Keratinocyte (primary cell): ENCODE data around the gene TANC2. TPM values are rescaled to one million over a fixed set of nuclear protein-coding genes. Genes with fewer than 3 reads are reported as not detected.

Experiments used
- DNase-seq: peaks from one replicate; pipeline ENCODE4 v3.0.0-alpha.2; 2011; ENCODE audit warnings: low read depth, missing footprints, low spot score
- FAIRE-seq: peaks from 2 replicates; lab custom pipeline; 2011; peaks lifted over from hg19 to GRCh38; lab: Jason Lieb, UNC
- H2AFZ ChIP-seq: 2 replicates; pipeline ENCODE4 v1.6.0; 2012; ENCODE audit warnings: low read length, control low read depth, inconsistent platforms; ENCODE audit not compliant: control insufficient read depth
- H3K27ac ChIP-seq: 2 replicates; pipeline ENCODE4 v1.5.1; 2011; ENCODE audit warnings: low read length; ENCODE audit not compliant: control insufficient read depth, insufficient read depth
- H3K27me3 ChIP-seq: 3 replicates; pipeline ENCODE4 v1.6.0; 2011; ENCODE audit warnings: low read length; ENCODE audit not compliant: control insufficient read depth, insufficient read depth; ENCODE audit errors: extremely low read depth
- H3K36me3 ChIP-seq, 2 experiments: 2 replicates in 1 of 2; 3 replicates in 1 of 2; pipeline ENCODE4 v1.5.1; 2011; ENCODE audit warnings: low read length in 2 of 2, mild to moderate bottlenecking in 1 of 2; ENCODE audit not compliant: control insufficient read depth in 2 of 2, insufficient read depth in 2 of 2; ENCODE audit errors: extremely low read depth in 1 of 2
- H3K4me1 ChIP-seq: 3 replicates; pipeline ENCODE4 v1.5.1; 2011; ENCODE audit warnings: low read length; ENCODE audit not compliant: control insufficient read depth, insufficient read depth; ENCODE audit errors: extremely low read depth
- H3K4me2 ChIP-seq: 3 replicates; pipeline ENCODE4 v1.6.0; 2011; ENCODE audit warnings: low read depth, low read length; ENCODE audit not compliant: control insufficient read depth, insufficient read depth; ENCODE audit errors: extremely low read depth
- H3K4me3 ChIP-seq, 3 experiments: fragments of 200-600 bp in 1 of 3; sonication (generic) in 1 of 3; 2 replicates in 2 of 3; 3 replicates in 1 of 3; pipeline ENCODE4 v1.5.1; 2011 to 2016; ENCODE audit warnings: low read length in 3 of 3, mild to moderate bottlenecking in 3 of 3, control low read depth in 2 of 3, inconsistent platforms in 1 of 3, low read depth in 1 of 3, mixed read lengths in 1 of 3, mixed run types in 1 of 3, moderate library complexity in 1 of 3; ENCODE audit not compliant: control insufficient read depth in 2 of 3, insufficient read depth in 2 of 3; ENCODE audit errors: extremely low read depth in 1 of 3
- H3K79me2 ChIP-seq: 2 replicates; pipeline ENCODE4 v1.6.0; 2012; ENCODE audit warnings: low read length; ENCODE audit not compliant: control insufficient read depth, insufficient read depth
- H3K9ac ChIP-seq: 3 replicates; pipeline ENCODE4 v1.6.0; 2011; ENCODE audit warnings: low read length; ENCODE audit not compliant: control insufficient read depth, insufficient read depth; ENCODE audit errors: extremely low read depth
- H3K9me1 ChIP-seq: 3 replicates; pipeline ENCODE4 v1.6.0; 2011; ENCODE audit warnings: low read length; ENCODE audit not compliant: control insufficient read depth, insufficient read depth; ENCODE audit errors: extremely low read depth
- H3K9me3 ChIP-seq: 2 replicates; pipeline ENCODE4 v1.5.1; 2012; ENCODE audit warnings: low read depth, low read length; ENCODE audit not compliant: control insufficient read depth
- H4K20me1 ChIP-seq: 3 replicates; pipeline ENCODE4 v1.6.0; 2011; ENCODE audit warnings: low read length; ENCODE audit not compliant: control insufficient read depth, insufficient read depth; ENCODE audit errors: extremely low read depth
- EZH2 ChIP-seq: IDR thresholded peaks from one replicate; pipeline ENCODE4 v1.6.1; 2012; ENCODE audit warnings: inconsistent platforms, mild to moderate bottlenecking, low read length, moderate library complexity
- dilution Hi-C: fragments of 300-500 bp; cut with MboI; formaldehyde crosslinking; loops from one replicate; pipeline ENCODE4 v1.7.0; 2020; ENCODE audit warnings: low sequenced_read_pairs; ENCODE audit not compliant: extremely low pct_ligation_motif_present
- polyA plus RNA-seq, 5 experiments: library from polyadenylated mRNA; depleted of rRNA in 3 of 5; stranded (reverse) in 3 of 5; stranded (forward) in 1 of 5; unstranded in 1 of 5; fragments of >200 nt; gene quantifications; 1 replicate in 1 of 5; 2 replicates in 3 of 5; 3 replicates in 1 of 5; pipeline versions ENCODE4 v1.2.1 to v1.2.3, GENCODE V29; 2011 to 2012; ENCODE audit warnings: missing spikeins in 2 of 5, low read depth in 1 of 5, low replicate concordance in 1 of 5
- TF ChIP-seq, protein P1 (sequence below), 3 experiments: IDR thresholded peaks in 1 of 3; conservative IDR thresholded peaks in 1 of 3; optimal IDR thresholded peaks in 1 of 3; 2 replicates in 2 of 3; 3 replicates in 1 of 3; pipeline versions ENCODE3 to v1.5.1; 2011; ENCODE audit warnings: low read length in 3 of 3, mild to moderate bottlenecking in 3 of 3, moderate library complexity in 2 of 3, control low read depth in 1 of 3, inconsistent platforms in 1 of 3; ENCODE audit not compliant: insufficient read depth in 2 of 3; ENCODE audit errors: extremely low read depth in 1 of 3

Gene TANC2
- polyA plus RNA-seq, 1 donor (not counting 4 experiments of a cell fraction or from before 2014, with no cell fraction given) = 22.4 TPM

DNA sequence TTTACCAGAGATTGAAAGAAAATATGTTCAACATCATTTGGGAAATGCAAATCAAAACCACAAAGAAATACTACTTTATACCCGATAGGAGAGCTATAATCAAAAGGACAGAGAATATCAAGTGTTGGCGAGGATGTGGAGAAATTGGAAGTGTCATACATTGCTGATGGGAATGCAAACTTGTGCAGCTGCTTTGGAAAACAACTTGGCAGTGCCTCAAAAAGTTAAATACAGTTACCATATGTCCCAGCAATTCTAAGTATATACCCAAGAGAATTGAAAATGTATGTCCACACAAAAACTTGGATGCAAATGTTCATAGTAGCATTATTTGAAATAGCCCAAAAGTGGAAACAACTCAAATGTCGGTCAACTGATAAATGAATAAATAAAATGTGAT lies 17.0 kb upstream of the TANC2 start:
- H4K20me1 ChIP-seq = no peaks in the 10 kb centered on the region
- dilution Hi-C loops = no loop called here
- FAIRE-seq = no peak
- no peak overlapping the region for H3K27ac ChIP-seq
- no peaks in the 10 kb centered on the region for H3K27me3 ChIP-seq
- no peaks in the 10 kb centered on the region for H3K9me3 ChIP-seq
- no peak for TF ChIP-seq EZH2
- TF ChIP-seq, protein P1, sequence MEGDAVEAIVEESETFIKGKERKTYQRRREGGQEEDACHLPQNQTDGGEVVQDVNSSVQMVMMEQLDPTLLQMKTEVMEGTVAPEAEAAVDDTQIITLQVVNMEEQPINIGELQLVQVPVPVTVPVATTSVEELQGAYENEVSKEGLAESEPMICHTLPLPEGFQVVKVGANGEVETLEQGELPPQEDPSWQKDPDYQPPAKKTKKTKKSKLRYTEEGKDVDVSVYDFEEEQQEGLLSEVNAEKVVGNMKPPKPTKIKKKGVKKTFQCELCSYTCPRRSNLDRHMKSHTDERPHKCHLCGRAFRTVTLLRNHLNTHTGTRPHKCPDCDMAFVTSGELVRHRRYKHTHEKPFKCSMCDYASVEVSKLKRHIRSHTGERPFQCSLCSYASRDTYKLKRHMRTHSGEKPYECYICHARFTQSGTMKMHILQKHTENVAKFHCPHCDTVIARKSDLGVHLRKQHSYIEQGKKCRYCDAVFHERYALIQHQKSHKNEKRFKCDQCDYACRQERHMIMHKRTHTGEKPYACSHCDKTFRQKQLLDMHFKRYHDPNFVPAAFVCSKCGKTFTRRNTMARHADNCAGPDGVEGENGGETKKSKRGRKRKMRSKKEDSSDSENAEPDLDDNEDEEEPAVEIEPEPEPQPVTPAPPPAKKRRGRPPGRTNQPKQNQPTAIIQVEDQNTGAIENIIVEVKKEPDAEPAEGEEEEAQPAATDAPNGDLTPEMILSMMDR (optimal IDR thresholded peaks at IDR 0.05 in 1 of 3, IDR thresholded peaks at IDR 0.05 in 1 of 3, conservative IDR thresholded peaks at IDR 0.05 in 1 of 3; ENCODE audit: extremely low read depth in 1 of 3, insufficient read depth in 2 of 3, low read length in 3 of 3) = no peak
- no peak overlapping the region for H3K4me3 ChIP-seq
- no peaks in the 10 kb centered on the region for H3K36me3 ChIP-seq
- H3K4me2 ChIP-seq = no peak overlapping the region
- no peaks in the 10 kb centered on the region for H3K79me2 ChIP-seq
- no peak overlapping the region for H2AFZ ChIP-seq
- DNase-seq = no peak
- peaks cover 3% of the 10 kb centered on the region for H3K4me1 ChIP-seq
- H3K9ac ChIP-seq = no peak overlapping the region
- H3K9me1 ChIP-seq = no peaks in the 10 kb centered on the region

DNA sequence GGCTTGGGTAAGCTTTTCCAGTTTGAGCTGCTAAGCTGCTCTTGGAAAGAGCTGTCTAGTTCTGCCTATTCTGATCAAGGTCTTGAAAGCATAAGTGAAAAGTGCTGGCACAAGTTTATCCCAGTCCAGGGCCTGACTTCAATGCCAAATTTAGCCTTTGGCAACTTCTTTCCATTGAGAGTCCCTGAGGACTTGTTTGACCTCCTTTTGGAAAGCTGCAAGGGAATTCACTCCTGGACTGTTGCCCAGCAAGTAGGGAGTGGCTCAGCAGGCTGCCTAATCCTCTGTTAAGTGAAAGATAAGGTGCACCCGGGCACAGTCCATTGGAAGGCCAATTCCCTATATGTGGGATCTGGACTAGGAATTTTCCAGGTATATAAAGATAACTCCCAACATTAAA lies 16.0 kb upstream of the TANC2 start:
- Histone ChIP-seq H3K36me3 (no peaks in the 10 kb centered on the region), H3K4me2 (no peak overlapping the region), H3K27me3 (no peaks in the 10 kb centered on the region), H2AFZ (no peak overlapping the region), H3K9ac (no peak overlapping the region), H3K27ac (no peak overlapping the region), H3K9me3 (no peaks in the 10 kb centered on the region), H3K4me3 (no peak overlapping the region), H3K4me1 (peaks cover 3% of the 10 kb centered on the region), H3K9me1 (no peaks in the 10 kb centered on the region), H3K79me2 (no peaks in the 10 kb centered on the region), H4K20me1 (no peaks in the 10 kb centered on the region)
- TF ChIP-seq, protein P1 (optimal IDR thresholded peaks at IDR 0.05 in 1 of 3, IDR thresholded peaks at IDR 0.05 in 1 of 3, conservative IDR thresholded peaks at IDR 0.05 in 1 of 3; ENCODE audit: extremely low read depth in 1 of 3, insufficient read depth in 2 of 3, low read length in 3 of 3) = no peak
- TF ChIP-seq EZH2 = no peak
- dilution Hi-C loops = no loop called here
- DNase-seq (no peak), FAIRE-seq (peak; percentile 23)
